HepG2 (cell line): ENCODE data around the gene ULK4. TPM values are rescaled to one million over a fixed set of nuclear protein-coding genes. Genes with fewer than 3 reads are reported as not detected.

Experiments used
- ATAC-seq: fragments of 200-7000 bp; cut with Tn5 transposase; 3 replicates; pipeline ENCODE4 v1.9.1; 2020; ENCODE audit warnings: mild to moderate bottlenecking, moderate library complexity
- BruUV-seq: library from RNA; stranded (reverse); fragments of 400-500 nt; replicated peaks from 2 replicates; lab custom pipeline; 2021; lab: Mats Ljungman, UMichigan
- CTCF ChIA-PET: fragments of 300-600 bp; formaldehyde crosslinking; extraction: SDS; loops from one replicate; lab custom pipeline; 2021; ENCODE audit warnings: low total read pairs, inconsistent platforms, low intra/inter-chr PET ratio; lab: Yijun Ruan, JAX
- POLR2A ChIA-PET: fragments of 350-600 bp; sonication (Branson Sonifier 250); formaldehyde crosslinking; loops from one replicate; lab custom pipeline; 2020; ENCODE audit warnings: antibody characterized with exemption, inconsistent platforms; lab: Yijun Ruan, JAX
- DNase-seq: peaks from one replicate; pipeline ENCODE4 v3.0.0-alpha.2; 2015; ENCODE audit warnings: low spot score
- FAIRE-seq: peaks from 3 replicates; lab custom pipeline; 2011; peaks lifted over from hg19 to GRCh38; lab: Jason Lieb, UNC
- H2AFZ ChIP-seq: one replicate; pipeline ENCODE4 v1.6.1; 2011; ENCODE audit warnings: low read length, inconsistent platforms
- H3K27ac ChIP-seq: fragments of 300-600 bp; 3 replicates; pipeline ENCODE4 v1.8.0; 2011; ENCODE audit warnings: mixed run types, mild to moderate bottlenecking, mixed read lengths, low read length, inconsistent platforms; ENCODE audit not compliant: insufficient read depth; ENCODE audit errors: extremely low read length
- H3K27me3 ChIP-seq, 2 experiments: fragments of 200-600 bp in 1 of 2; 2 replicates in 1 of 2; 3 replicates in 1 of 2; pipeline versions ENCODE4 v1.6.0 to v1.8.0; 2011; ENCODE audit warnings: low read length in 2 of 2, mild to moderate bottlenecking in 2 of 2, moderate library complexity in 2 of 2, inconsistent platforms in 1 of 2; ENCODE audit not compliant: insufficient read depth in 2 of 2, control insufficient read depth in 1 of 2
- H3K36me3 ChIP-seq, 2 experiments: fragments of 200-600 bp in 1 of 2; replicated peaks in 1 of 2; 2 replicates in 1 of 2; 3 replicates in 1 of 2; pipeline versions ENCODE4 v1.5.1 to v1.8.0; 2011; ENCODE audit warnings: low read length in 2 of 2, inconsistent platforms in 1 of 2; ENCODE audit not compliant: insufficient read depth in 2 of 2, control insufficient read depth in 1 of 2
- H3K4me1 ChIP-seq: 2 replicates; pipeline ENCODE4 v1.5.1; 2012; ENCODE audit warnings: low read length, inconsistent platforms; ENCODE audit not compliant: insufficient read depth
- H3K4me2 ChIP-seq: 2 replicates; pipeline ENCODE4 v1.6.0; 2011; ENCODE audit warnings: low read depth, low read length, inconsistent platforms
- H3K4me3 ChIP-seq, 3 experiments: fragments of 200-600 bp in 1 of 3; sonication (generic), shearing (Covaris generic) in 1 of 3; replicated peaks in 1 of 3; 2 replicates each; pipeline ENCODE4 v1.5.1; 2011 to 2016; ENCODE audit warnings: low read length in 3 of 3, inconsistent platforms in 2 of 3, low read depth in 2 of 3, mild to moderate bottlenecking in 2 of 3, control low read depth in 1 of 3, mixed read lengths in 1 of 3; ENCODE audit not compliant: insufficient read depth in 1 of 3
- H3K79me2 ChIP-seq: one replicate; pipeline ENCODE4 v1.6.1; 2011; ENCODE audit warnings: low read length, inconsistent platforms; ENCODE audit not compliant: insufficient read depth
- H3K9ac ChIP-seq: 2 replicates; pipeline ENCODE4 v1.6.0; 2011; ENCODE audit warnings: mild to moderate bottlenecking, low read depth, low read length, inconsistent platforms; ENCODE audit not compliant: insufficient read depth
- H3K9me3 ChIP-seq: 2 replicates; pipeline ENCODE4 v1.5.1; 2012; ENCODE audit warnings: mild to moderate bottlenecking, low read length
- H4K20me1 ChIP-seq: 2 replicates; pipeline ENCODE4 v1.6.0; 2011; ENCODE audit warnings: inconsistent platforms, mild to moderate bottlenecking, low read length, moderate library complexity; ENCODE audit not compliant: insufficient read depth
- ETV6 ChIP-seq: sonication (generic); formaldehyde crosslinking; conservative IDR thresholded peaks from 2 replicates; pipeline ENCODE4 v1.4.0; 2020; ENCODE audit warnings: missing genetic modification reagents
- MAX ChIP-seq: IDR thresholded peaks from 2 replicates; pipeline ENCODE4 v1.6.1; 2012; ENCODE audit warnings: inconsistent platforms
- PITX1 ChIP-seq: sonication (generic); formaldehyde crosslinking; IDR thresholded peaks from 2 replicates; pipeline ENCODE4 v1.5.1; 2020; ENCODE audit warnings: mild to moderate bottlenecking, missing genetic modification reagents
- ZFP36 ChIP-seq: fragments of 150-350 bp; IDR thresholded peaks from 2 replicates; pipeline ENCODE4 v1.6.1; 2018; ENCODE audit warnings: borderline replicate concordance, low read length, low read depth; ENCODE audit not compliant: partially characterized antibody
- ZNF292 ChIP-seq: sonication (generic); formaldehyde crosslinking; IDR thresholded peaks from 2 replicates; pipeline ENCODE4 v1.8.1; 2022; ENCODE audit warnings: mild to moderate bottlenecking, low read depth, missing genetic modification reagents, borderline replicate concordance
- ZNF367 ChIP-seq: sonication (generic); formaldehyde crosslinking; IDR thresholded peaks from 2 replicates; pipeline ENCODE4 v1.4.0; 2020; ENCODE audit warnings: missing genetic modification reagents, borderline replicate concordance
- ZNF577 ChIP-seq: sonication (generic); formaldehyde crosslinking; IDR thresholded peaks from 2 replicates; pipeline ENCODE4 v1.4.0; 2020; ENCODE audit warnings: mild to moderate bottlenecking, low read depth, missing genetic modification reagents, borderline replicate concordance
- whole genome bisulfite sequencing: methylation state at CpG from one replicate; pipeline ENCODE4 v1.1.6; 2017; ENCODE audit warnings: low lambda C conversion rate; 5-methylcytosine and 5-hydroxymethylcytosine counted together
- in situ Hi-C: cut with HindIII; loops from 2 replicates; pipeline ENCODE4 v1.10.0; 2017; ENCODE audit warnings: low pct_unique_long_range_greater_than_20kb; ENCODE audit not compliant: extremely low pct_ligation_motif_present
- intact Hi-C: fragments of 100-400 bp; cut with micrococcal nuclease; formaldehyde crosslinking; loops from one replicate; pipeline ENCODE4 v1.10.0; 2022; ENCODE audit not compliant: unreplicated experiment
- polyA plus RNA-seq, 8 experiments: library from polyadenylated mRNA; depleted of rRNA in 3 of 8; stranded (reverse) in 7 of 8; unstranded in 1 of 8; fragments of >200 nt; fragmentation: Illumina TruSeq in 4 of 8; extraction: Trizol in 4 of 8; gene quantifications; 2 replicates each; pipeline versions ENCODE4 v1.2.1 to v1.2.3, GENCODE V29; 2011 to 2016; ENCODE audit warnings: low read depth in 4 of 8, missing spikeins in 1 of 8, mixed read lengths in 1 of 8; ENCODE audit not compliant: insufficient read depth in 1 of 8
- total RNA-seq, 5 experiments: library from RNA; depleted of rRNA; stranded (reverse); fragments of >200 nt; fragmentation: Illumina TruSeq; extraction: Trizol; gene quantifications; 2 replicates each; pipeline ENCODE4 v1.2.3, GENCODE V29; 2016; ENCODE audit warnings: low read depth in 1 of 5
- TF ChIP-seq, protein P1 (sequence below): sonication (generic); formaldehyde crosslinking; IDR thresholded peaks from 2 replicates; pipeline ENCODE4 v1.4.0; 2020; ENCODE audit warnings: missing genetic modification reagents

The ULK4 gene
- total and polyA plus RNA-seq, 2 of the 13 experiments (the other 11 are each of a cell fraction or from before 2014, with no cell fraction given), result 6.7 to 11.8 TPM

DNA sequence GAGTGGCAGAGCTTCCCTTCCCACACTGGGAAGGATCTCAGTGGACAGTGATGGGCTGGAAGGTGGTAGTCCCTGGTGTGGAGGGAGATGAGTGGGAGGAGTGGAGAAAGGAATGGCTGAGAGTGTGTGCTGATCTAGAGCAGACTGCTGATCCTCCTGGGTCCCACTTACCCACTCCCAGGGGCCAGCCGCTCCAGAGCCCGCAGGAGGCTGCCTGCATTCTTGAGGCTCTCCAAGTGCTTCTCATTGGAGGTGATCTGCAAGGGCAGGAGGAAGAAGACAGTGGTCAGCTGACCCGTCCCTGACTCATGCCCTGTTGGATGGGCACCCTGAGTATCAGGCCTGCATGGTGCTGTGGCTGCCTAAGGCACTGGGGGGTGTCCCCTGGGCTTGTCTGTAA lies 712.6 kb downstream of the ULK4 start (continued):
- TF ChIP-seq ZNF577 (CRISPR knock-in tag), result no peak
- TF ChIP-seq PITX1 (CRISPR knock-in tag), result no peak
- no peak for TF ChIP-seq ZNF292 (CRISPR knock-in tag)
- TF ChIP-seq, protein P1, sequence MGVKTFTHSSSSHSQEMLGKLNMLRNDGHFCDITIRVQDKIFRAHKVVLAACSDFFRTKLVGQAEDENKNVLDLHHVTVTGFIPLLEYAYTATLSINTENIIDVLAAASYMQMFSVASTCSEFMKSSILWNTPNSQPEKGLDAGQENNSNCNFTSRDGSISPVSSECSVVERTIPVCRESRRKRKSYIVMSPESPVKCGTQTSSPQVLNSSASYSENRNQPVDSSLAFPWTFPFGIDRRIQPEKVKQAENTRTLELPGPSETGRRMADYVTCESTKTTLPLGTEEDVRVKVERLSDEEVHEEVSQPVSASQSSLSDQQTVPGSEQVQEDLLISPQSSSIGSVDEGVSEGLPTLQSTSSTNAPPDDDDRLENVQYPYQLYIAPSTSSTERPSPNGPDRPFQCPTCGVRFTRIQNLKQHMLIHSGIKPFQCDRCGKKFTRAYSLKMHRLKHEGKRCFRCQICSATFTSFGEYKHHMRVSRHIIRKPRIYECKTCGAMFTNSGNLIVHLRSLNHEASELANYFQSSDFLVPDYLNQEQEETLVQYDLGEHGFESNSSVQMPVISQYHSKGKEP (CRISPR knock-in tag), result no peak
- no peak for TF ChIP-seq ZNF367

- POLR2A ChIA-PET, result interaction anchor here (1.2 kb wide), 1 partner anchor 49 kb away, joined by 4 read pairs; the partner anchor contains the start of gene CTNNB1
Measured at GRCh38 chr3:41248525-41248924, 713.4 kb downstream of the ULK4 start.

More at GRCh38 chr3:41248525-41248924, 713.4 kb downstream of the ULK4 start:
- Histone ChIP-seq H3K4me1 (peaks cover 53% of the 10 kb centered on the region), H3K79me2 (no peaks in the 10 kb centered on the region), H2AFZ (no peak overlapping the region), H3K27me3 (no peaks in the 10 kb centered on the region), H3K9ac (0 out of 2 replicates have a peak overlapping the region, but pooled peaks have one; percentile 32), H3K36me3 (peaks cover 0 to 10% of the 10 kb centered on the region in 2 experiments), H3K4me3 (no peak overlapping the region), H3K4me2 (peak overlapping the region; percentile 54; the same call in 1 of the 2 replicates), H3K27ac (peak overlapping the region; percentile 48), H4K20me1 (no peaks in the 10 kb centered on the region), H3K9me3 (no peaks in the 10 kb centered on the region)
- CTCF ChIA-PET, result no interaction called here
- FAIRE-seq (no peak), ATAC-seq (peak; percentile 6), DNase-seq (no peak)
- no TSS peak for BruUV-seq
- intact Hi-C loops, result loop anchor here (10.0 kb wide), 2 partner anchors 196 to 664 kb away; no protein-coding TSS in a partner anchor
- no peak for TF ChIP-seq ZFP36
- no peak for TF ChIP-seq MAX
- no peak for TF ChIP-seq ETV6 (CRISPR knock-in tag)
- no CpG with 5 or more reads among the region's 3 CpGs for WGBS
- in situ Hi-C loops, result no loop called here
